EL (cell line): ENCODE data around the gene SGCD.

Experiments
- DNase-seq: peaks from one replicate; pipeline ENCODE4 v3.0.0-alpha.2; 2016

Gene SGCD

DNA sequence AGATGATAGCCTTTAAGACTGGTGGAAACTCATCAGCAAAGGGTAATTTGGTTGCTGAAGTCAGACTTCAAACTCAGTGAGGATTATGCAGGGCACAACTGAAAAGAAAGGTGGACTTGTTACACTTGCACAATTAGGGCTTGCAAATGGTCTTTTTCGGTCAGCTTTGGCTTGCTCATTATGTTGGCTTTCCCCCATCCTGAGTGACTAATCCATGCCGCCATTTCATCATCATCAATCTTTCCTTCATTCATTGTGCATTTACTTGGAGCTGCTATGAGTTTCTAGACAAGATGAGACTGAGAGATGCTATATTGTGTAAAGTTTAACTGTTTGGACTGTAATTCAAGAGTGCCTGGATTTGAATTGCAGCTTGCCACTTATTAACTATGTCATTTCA, 388.3 kb downstream of the SGCD start:
- no peak for DNase-seq

DNA sequence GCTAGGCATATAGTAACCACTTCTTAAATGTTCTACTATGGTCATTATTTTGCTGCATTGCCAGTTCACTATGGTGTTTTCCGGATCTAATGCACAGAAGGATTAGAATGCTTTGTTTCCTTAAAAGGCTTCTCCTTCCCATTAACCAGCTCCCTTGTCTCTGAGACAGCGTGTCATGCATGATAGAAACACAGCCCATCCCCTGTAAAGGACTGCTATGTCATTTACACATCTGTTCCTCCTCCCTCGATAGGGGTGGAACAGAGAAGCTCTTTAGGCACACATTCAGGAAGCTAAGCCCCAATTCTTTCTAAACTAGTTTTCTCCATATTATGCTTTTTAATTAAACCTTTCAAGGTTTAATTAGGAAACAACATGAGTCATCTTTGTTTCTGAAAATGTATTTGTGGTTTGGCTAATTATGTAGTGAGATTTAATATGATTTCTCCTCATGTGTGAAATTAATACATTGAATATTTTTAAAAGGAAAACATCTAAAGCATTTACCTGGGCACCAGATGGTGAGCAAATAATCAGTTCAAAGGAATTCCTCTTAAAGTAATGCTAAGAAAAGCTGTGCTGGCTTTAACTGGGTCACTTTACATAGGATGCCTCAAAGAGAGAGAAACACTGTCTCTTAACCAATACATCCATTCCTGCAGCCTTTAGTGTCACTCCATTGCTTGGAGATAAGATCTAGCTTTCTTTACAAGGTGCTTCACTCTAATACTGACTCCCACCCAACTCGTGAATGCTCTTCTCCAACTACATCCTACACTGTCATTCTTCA, 389.8 kb downstream of the SGCD start:
- no peak for DNase-seq

DNA sequence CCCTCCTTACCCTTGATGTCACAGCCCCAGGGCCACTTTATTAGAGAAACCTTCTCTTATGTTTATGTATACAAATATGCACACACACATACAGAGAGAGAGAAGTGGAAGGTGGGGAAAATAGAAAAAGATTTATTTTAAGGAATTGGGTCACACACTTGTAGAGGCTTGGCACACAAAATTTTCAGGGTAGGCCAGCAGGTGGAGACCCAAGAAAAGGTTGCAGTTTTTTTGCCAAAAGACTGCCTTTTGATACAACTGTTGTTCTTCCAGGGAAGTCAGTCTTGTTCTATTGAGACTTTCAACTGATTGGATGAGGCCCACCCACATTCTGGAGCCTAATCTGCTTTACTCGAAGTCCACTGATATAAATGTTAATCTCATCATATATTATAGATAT, 392.0 kb downstream of the SGCD start:
- DNase-seq: no peak

DNA sequence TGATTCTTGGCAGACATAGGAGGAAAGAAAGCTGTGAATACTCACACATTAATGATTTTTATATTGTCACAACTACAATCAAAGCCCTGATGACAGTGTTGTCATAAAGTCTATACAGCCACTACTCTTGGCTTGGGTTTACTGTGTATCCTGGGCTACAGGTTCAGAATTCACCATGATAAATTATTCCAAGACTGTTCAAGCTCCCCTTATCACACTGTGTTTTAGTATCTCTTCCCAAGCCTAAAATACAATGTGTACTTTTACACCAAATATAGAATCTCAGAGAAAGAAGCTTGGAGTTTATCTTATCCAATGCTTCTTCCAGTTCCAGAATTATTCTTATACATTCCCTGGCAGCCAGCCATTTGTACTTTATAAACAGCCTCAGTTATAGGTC, 395.4 kb downstream of the SGCD start:
- DNase-seq: no peak

DNA sequence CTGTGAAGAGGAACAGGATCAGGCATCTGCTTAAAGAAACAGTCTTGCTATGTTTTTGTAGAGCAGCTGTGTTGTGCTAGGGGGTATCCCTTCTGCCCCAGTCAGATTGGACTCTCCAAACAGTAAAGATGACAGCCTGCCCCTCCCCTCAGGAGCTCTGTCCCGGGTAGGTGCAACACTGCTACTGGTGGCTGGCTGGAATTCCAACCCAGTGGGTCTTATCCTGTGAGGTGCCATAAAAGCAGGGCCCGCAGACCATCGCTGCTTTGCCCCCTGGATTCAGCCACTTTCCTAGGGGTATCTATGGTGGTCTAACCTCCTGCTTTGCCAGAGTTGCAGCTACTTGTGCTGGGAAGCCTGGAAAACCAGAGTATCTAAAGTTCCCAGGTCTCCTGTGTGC, 408.5 kb downstream of the SGCD start:
- DNase-seq: no peak

DNA sequence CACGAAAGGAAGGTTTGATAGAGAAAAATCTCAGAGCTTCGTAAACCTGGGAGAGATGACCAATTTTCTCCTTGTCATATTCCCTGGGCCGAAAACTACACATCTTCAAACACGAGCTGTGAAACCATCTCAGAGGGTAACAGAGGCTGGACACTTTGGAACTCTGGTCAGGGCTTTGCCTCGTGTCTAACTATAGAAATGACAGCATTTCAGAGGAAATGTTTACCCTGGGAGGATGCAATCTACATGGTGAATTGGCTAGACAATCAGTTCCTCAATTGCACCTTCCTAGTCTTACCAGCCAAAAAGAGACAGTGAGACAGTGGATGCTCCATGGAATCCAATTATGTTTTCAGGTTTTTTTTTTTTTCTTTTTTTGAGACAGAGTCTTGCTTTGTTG, 414.6 kb downstream of the SGCD start:
- no peak for DNase-seq

DNA sequence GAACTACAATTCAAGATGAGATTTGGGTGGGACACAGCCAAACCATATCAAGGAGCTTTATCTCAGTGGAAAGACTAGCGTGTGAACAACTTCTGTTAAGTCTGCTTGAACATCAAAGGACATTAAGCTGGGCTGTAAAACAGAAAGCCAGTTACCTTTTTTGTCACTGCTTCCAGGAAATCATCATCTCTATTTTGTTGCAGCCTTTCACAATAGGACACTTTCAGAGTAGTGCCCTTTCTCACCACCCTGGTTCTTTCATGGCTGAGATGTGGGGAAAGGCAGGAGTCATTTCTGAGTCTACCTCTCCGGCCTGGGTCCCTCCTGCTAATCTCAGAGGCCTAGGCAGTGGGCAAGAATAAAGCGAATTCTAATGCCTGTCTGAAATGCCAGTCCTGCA, 426.9 kb downstream of the SGCD start:
- no peak for DNase-seq

DNA sequence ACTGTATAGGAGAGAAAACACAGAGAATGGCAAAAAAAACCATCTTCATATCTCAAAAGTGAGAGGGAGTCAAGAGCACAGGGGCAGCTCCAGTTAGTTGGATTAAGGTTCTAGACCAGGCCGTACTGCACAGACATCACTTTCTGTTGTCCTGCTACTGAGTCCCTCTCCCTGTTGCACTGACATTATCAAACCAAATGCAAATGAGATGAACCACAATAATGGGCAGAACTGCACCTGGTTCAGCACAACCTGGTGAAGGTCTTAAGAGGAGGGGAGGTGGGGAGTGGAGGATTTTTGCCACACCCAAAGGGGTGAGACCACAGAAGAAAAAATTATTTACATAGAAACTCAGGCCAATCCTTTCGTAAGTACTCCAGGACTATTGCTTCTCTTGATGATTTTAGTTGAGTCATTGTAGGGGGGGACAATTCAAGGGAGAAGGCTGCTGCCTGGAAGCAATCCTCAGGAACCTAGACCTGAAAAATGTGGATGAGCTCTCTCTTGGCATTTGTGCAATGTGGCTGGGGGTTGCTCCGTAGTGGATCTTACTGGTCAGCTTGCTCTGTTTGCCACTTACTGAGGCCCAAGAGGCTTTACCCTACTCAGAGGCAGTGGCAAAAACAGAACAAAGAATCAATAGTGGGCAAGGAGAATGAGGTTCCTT, 428.6 kb downstream of the SGCD start:
- DNase-seq: no peak

DNA sequence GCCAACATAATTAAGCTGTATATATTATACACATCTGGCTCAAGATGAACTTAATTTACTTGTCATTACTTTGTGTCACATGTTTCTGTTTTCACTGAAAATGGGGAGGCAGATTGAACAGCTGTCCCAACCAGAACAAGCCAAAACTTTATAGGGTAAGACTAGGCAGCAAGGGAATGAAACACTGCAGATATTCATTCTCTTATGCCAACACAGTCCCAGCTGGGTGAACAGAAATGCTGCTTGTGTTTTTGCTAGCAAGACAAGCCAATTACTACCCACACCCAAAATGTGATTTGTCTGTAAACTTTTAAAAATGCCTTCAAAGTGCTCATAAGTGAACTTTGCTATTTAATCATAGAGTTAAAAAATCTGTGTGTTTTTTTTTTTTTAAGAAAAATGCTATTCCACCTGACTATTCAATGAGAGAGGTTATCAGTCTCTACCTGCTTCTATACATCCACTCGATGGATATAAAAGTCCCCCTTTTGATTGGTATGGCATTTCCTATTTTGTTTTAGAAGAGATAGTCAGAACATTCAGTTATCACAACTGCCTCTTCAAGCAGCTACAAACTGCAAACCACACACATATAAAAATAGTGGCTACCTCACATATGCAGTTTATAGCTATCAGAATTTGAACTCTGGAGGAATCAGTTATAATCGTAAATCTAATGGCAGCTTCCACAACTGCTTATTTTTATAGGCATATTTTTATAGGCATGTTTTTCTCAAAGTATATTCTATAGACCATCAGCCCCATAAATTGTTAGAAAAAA, 431.2 kb downstream of the SGCD start:
- DNase-seq: no peak

DNA sequence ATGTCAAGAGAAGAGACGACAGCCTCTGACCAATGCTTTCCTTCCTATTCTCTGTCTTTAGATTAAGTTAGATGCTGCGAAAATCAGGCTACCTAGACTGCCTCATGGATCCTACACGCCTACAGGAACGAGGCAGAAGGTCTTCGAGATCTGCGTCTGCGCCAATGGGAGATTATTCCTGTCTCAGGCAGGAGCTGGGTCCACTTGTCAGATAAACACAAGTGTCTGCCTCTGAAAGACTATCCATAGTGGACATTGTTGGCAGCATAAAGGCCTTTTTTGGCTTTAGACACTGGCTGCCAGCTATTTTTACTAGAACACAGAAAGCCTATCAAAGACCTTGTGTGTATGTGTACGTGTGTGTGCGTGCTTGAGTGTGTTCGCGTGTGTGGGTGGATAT, 432.2 kb downstream of the SGCD start:
- no peak for DNase-seq

DNA sequence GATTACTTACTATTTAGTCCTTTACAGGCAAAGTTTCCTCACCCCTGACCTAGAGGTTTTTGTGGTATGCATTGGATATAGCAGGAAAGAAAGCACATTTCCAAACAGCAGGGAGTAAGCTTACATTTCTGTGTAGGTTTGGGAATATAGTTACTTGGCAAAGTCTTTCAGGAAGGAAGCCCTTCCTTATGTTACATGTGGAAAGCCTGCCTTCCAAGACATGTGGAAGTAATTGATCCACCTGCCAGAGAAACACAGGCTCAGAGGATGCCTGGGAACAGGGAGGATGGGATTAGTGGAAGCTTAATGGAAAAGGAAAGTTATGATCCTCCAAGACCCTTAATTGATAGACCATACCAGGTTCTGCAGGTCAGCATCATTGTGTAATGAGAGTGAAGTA, 435.8 kb downstream of the SGCD start:
- DNase-seq: no peak

DNA sequence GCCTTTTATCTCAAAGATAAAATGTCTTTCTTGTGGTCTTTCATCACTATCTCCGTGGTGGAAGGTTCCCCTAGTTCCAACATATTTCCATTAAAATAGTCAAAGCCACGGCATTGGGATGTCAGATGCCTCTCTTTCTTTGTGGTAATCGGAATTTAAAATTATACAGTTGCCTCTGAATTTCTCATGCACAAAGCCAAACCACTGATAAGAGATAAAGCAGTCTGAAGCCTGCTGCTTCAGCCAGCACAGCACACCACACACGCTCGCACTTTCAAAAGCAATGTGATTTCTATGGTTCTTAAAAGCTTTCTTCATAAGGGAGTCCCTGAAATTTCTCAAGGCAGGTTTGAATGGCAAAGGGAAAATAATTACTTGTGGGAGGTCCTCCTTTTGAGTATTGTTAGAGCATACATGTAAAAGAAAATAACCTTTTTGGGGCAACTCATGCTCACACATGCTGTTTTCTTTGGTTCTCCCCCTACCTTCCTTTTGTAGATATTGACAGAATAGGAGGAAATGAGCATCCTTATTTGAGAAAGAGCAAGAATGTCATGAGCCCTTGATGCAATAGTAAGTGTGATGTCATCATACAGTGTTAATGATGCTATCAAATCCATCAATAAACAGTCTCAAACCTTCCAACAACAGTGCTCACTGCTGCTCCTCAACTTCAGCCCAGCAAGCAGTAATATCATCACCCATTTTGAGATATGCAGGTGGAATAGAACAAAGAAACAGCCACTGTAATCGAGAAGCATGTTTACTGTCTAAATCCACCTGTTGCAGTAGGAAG, 437.4 kb downstream of the SGCD start:
- DNase-seq: no peak

DNA sequence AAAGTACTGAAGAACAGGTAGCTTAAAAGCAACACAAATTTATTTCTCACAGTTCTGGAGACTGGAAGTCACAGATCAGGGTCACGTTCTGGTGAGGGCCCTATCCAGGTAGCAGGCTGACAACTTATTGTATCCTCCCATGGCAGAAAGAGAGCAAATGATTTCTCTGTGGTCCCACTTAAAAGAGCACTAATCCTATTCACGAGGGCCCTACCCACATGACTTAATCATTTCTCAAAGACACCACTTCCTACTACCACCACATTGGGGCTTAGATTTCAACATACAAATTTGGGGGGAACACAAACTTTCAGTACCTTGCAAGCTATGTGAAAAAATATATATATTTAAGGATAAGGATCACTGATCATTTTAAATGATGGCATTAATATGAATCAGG, 447.3 kb downstream of the SGCD start:
- no peak for DNase-seq

DNA sequence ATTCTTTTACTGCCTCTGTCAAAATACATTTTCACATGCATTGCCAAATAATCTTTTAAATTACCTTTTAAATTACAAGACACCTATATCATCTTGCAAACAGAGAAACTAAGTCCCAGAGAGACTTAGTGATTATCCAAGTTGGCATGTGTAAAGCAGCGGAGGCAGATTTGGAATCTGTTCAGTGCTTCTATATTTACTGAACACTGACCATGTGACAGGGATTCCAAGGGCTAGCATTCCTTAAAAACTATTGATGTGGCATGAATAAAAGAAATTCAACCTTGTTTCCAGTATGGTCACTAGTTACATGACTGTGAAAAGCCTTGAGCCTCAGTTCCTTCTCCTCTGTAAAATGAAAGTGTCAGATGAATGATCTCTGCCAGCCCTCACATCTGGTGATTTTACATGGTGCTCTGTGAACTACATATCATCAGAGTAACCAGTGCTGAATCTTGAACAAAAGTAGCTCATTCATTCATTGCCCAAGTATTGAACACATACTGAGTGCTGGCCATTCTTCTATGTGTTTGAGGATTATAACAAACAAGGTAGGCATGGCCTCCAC, 451.3 kb downstream of the SGCD start:
- DNase-seq: no peak

DNA sequence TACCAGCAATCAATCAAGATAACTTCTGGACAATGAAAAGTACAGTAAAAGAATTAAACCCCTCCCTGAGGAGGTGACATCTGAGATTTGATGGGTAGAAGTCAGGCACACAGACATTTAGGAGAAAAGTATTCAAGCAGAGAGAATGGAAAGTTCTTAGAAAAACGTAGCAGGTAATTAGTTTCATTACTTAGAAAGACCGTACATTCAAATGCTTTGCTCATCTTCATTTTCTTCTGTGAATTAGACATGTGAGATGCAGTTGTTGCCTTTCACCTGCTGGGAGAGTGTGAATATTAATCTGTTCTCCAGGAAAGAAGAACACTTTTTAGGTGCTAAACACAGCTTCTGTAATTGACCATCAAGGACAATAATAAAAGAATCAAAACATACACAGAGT, 451.8 kb downstream of the SGCD start:
- no peak for DNase-seq

DNA sequence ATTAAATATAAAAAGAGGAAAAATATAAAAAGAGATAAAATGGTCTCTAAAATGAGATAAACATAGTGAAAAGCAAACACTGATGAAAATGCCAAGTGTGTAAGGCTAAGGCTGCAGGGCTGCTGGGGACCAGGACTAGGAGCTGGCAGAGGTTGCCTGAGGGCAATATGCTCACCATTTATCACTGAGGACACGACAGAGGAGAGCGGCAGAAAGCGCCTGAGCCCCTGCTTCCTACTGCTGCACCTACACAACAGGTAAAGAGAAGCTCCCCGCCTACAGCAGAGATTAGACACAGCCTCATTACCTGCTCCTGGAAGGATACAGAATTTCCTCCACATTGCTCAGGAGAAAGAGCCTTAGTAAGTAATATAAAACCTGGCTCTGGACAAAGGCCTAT, 452.5 kb downstream of the SGCD start:
- no peak for DNase-seq

DNA sequence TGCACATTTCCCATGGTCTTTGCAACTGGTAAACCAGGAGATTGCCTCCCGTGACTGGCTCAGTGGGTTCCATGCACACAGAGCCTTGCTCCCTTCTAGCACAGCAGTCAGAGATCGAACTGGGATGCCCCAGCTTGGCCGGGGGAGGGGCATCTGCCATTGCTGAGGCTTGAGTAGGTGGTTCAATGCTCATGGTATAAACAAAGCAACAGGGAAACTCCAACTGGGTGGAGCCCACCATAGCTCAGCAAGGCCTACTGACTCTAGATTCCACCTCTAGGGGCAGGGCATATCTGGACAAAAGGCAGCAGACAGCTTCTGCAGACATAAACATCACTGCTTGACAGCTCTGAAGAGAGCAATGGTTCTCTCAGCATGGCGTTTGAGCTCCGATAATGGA, 456.1 kb downstream of the SGCD start:
- DNase-seq: no peak

DNA sequence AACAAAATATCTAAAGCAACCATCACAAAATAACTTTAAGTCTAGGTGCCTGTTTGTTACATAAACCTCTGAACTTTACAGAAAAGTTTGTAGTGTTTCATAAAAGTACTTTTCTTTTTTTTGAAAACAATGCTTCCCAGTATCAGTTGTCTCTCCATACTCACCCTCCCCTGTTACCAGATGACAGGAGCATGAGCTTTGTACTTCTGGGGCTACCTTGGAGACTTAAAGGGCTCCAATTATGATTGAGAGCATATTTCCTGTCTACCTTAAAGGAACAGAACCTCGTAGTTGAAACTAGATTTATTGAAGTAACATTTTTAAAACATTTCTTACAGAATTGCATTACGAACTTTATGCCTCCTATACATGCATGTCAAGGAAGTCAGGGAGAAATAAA, 467.7 kb downstream of the SGCD start:
- no peak for DNase-seq

DNA sequence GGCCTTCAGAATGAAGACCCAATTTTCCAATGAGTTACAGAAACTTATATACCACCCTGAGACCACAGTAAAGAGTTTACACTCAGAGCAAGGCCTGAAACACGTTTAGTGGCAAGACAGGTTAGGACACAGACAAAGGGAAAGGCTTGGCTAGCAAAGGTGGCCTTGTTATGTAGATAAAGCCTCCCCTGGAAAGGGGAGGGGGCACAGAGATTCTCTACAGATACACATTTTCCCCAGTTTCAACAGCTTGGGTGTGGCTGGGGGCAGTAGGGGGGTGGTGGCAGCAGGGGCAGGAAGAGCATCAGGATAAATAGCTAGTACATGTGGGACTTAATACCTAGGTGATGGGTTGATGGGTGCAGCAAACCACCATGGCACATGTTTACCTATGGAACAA, 471.2 kb downstream of the SGCD start:
- DNase-seq: no peak

DNA sequence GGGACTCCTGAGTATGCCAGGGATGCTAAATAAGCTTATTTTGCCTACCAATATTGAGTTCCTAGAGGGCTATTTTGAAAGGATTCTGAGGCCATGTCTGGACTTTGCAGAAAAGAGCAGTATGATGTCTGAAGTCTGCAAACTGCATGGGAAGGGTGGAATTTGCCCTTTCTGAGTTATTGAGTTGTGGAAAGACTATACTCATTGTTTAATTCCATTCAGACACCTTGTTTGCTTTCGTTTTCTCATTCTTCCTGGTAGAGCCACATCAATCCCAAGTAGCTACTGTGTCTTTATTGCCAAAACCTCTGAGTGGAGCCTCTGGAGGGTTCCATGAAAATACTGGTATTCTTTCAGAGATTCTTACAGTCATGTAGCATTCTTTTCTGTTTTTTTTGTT, 472.2 kb downstream of the SGCD start:
- no peak for DNase-seq

DNA sequence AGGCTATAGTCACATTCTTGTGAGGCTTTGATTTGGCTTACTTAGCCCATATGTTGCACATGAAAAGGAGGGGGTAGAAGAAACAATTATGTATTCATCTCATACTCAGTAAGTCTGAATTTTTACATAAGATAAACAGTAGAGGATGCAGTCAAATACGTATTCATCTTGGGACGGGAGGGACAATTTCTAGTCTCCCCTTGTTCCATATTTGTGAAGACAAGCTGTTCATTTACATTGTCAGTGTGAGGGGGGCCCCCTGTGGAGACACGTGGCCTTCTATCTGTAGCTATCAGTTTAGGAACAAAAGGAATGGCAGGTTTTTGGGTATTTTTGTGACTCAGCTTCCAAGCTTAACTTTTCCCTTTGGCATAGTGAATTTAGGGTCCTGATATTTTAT, 474.0 kb downstream of the SGCD start:
- no peak for DNase-seq

DNA sequence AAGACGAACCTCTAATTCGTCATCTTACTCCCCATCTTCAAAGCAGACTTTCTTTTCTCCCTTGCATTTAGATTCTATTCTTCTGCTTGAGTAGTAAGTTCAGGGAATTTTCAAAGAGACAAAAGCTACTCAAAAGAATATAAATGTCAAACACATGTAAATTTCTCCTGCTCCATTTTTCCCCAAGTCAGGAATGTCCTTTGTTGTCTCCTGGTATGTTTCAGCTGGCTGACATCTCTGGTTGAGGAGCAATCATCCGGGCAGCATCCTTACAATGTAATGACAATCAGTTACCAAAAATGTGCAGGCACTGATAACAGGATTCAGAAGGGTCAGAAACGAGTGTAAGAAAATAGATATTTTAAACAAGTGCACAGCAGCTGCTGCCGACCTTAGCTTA, 475.5 kb downstream of the SGCD start:
- no peak for DNase-seq

DNA sequence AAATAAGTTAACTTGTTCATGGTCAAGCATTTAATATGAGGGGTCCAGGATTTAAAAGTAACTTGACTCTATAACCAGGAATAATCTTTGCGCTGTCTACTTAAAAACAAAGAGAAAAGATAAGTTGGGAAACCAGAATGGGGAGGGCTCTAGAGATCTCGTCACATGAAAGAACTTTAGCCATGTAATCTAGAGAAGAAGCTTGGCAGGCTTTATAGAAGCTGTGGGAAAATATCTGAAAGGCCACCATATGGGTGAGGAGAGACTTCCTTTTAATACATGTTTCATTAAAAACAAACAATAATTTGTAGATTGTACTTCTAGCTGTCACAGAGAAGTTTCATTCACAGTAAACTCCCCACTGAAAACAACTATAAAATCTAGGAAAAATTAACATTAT, 476.4 kb downstream of the SGCD start:
- no peak for DNase-seq
